K562 (cell line): ENCODE data around the gene JUNB. TPM values are rescaled to one million over a fixed set of nuclear protein-coding genes. Genes with fewer than 3 reads are reported as not detected.
A peak's percentile ranks its signal among the peaks of the same experiment; 100 is the strongest.

ENCODE experiments used
- HDAC1 ChIP-seq, 2 experiments: fragments of 450-650 bp; IDR thresholded peaks; 2 replicates each; pipeline ENCODE4 v1.6.1; 2016 to 2017; ENCODE audit warnings: inconsistent platforms in 1 of 2, mild to moderate bottlenecking in 1 of 2, moderate library complexity in 1 of 2
- HNRNPK ChIP-seq: fragments of 200-400 bp; formaldehyde crosslinking; IDR thresholded peaks from one replicate; pipeline ENCODE4 v1.6.1; 2018; ENCODE audit warnings: mild to moderate bottlenecking, low read depth, low read length; ENCODE audit not compliant: poor library complexity, severe bottlenecking
- RAD21 ChIP-seq, 2 experiments: fragments of 250-450 bp in 1 of 2; fragments of 450-650 bp in 1 of 2; sonication (Bioruptor Pico) in 1 of 2; formaldehyde crosslinking in 1 of 2; IDR thresholded peaks in 1 of 2; conservative IDR thresholded peaks in 1 of 2; 2 replicates each; pipeline versions ENCODE4 v1.4.0 to v1.8.0; 2020 to 2022; ENCODE audit warnings: mild to moderate bottlenecking in 2 of 2, moderate library complexity in 1 of 2
- polyA plus RNA-seq, 8 experiments: library from polyadenylated mRNA; depleted of rRNA in 4 of 8; stranded (reverse) in 5 of 8; unstranded in 3 of 8; fragments of >200 nt; fragmentation: Nextera tagmentation in 2 of 8; fragmentation: Illumina TruSeq in 1 of 8; extraction: Ambion mirVana in 2 of 8; extraction: Trizol in 1 of 8; gene quantifications; 2 replicates each; pipeline versions ENCODE4 v1.2.1 to v1.2.3, GENCODE V29; 2011 to 2014; ENCODE audit warnings: inconsistent platforms in 1 of 8, missing spikeins in 1 of 8
- total RNA-seq, 7 experiments: library from RNA; depleted of rRNA in 6 of 7; stranded (reverse); fragments of >200 nt in 6 of 7; fragmentation: Illumina TruSeq in 2 of 7; extraction: Trizol in 2 of 7; gene quantifications; 2 replicates each; pipeline versions ENCODE4 v1.2.1 to v1.2.3, GENCODE V29; 2011 to 2021; ENCODE audit warnings: low replicate concordance in 1 of 7
- TF ChIP-seq, protein P1 (sequence below): fragments of 250-450 bp; sonication (Bioruptor Pico); IDR thresholded peaks from 2 replicates; pipeline ENCODE4 v1.5.0; 2021; ENCODE audit warnings: mild to moderate bottlenecking, moderate library complexity
- TF ChIP-seq, protein P2 (sequence below): fragments of 450-650 bp; IDR thresholded peaks from 2 replicates; pipeline ENCODE4 v1.6.1; 2016; ENCODE audit warnings: borderline replicate concordance

Gene JUNB
- total and polyA plus RNA-seq, 9 of the 15 experiments (the other 6 are each of a cell fraction or from before 2014, with no cell fraction given) = 0.23 to 88.1 (median 13.1) TPM

- TF ChIP-seq, protein P1, sequence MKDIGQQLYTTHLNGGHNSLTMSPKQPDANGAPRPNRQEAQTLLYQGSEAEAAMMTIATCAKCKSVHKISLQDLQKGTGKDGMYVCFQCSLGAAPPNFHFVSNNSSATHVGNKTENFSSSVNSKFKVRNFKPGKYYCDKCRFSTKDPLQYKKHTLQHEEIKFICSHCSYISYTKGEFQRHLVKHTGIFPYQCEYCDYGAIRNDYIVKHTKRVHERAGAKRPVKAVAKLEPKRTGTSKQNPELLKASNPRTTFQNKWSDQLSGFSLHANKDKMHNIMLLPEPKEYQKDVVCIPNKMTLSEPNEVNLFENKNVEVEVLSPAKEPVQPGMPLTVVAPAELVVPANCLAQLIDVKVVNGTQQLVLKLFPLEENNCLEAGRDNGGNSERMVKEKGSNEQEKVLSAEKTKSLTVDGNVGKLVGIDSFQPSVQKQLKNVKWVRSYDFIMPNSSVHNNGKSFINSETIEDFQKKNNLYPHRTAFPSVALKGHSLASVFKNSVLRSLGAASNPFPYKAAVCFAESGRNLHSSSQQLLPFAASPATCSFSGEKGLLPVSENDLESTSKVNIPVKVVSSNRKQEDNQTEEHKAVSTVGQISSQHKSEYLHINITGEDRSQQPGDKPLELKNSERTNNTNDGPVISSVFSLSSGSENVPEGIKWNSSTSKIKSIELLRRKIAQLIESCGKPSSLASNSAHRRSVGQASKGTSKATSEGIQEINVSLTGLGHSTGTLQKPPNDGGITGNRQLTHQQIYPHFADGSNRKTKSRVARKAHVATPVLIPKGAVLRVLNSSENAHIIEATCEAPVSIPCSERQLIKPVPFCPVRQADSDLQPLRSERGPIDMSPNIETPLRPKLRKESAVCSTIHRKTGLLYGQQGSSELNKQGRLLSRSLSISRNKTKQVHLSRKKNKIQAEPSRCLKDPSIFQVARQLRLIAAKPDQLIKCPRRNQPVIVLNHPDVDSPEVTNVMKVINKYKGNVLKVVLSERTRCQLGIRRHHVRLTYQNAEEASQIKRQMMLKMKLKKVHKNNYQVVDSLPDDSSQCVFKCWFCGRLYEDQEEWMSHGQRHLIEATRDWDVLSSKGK (CRISPR knock-in tag) = no peak
- no peak for TF ChIP-seq HNRNPK
- no peak for TF ChIP-seq RAD21 (CRISPR knock-in tag; conservative IDR thresholded peaks at IDR 0.05 in 1 of 2, IDR thresholded peaks at IDR 0.05 in 1 of 2)
- TF ChIP-seq HDAC1 (IDR thresholded peaks at IDR 0.05) = peak in 1 of 2 experiments; percentile 35; a peak in 1 of 4 replicates
- TF ChIP-seq, protein P2, sequence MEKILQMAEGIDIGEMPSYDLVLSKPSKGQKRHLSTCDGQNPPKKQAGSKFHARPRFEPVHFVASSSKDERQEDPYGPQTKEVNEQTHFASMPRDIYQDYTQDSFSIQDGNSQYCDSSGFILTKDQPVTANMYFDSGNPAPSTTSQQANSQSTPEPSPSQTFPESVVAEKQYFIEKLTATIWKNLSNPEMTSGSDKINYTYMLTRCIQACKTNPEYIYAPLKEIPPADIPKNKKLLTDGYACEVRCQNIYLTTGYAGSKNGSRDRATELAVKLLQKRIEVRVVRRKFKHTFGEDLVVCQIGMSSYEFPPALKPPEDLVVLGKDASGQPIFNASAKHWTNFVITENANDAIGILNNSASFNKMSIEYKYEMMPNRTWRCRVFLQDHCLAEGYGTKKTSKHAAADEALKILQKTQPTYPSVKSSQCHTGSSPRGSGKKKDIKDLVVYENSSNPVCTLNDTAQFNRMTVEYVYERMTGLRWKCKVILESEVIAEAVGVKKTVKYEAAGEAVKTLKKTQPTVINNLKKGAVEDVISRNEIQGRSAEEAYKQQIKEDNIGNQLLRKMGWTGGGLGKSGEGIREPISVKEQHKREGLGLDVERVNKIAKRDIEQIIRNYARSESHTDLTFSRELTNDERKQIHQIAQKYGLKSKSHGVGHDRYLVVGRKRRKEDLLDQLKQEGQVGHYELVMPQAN = peak; percentile 63; the same call in 1 of the 2 replicates
Observed at GRCh38 chr19:12774588-12775555, 16.4 kb upstream of the JUNB start, which contains the start of gene HOOK2 (continued).
